ENCODE results near the gene ABI3BP.

DNA sequence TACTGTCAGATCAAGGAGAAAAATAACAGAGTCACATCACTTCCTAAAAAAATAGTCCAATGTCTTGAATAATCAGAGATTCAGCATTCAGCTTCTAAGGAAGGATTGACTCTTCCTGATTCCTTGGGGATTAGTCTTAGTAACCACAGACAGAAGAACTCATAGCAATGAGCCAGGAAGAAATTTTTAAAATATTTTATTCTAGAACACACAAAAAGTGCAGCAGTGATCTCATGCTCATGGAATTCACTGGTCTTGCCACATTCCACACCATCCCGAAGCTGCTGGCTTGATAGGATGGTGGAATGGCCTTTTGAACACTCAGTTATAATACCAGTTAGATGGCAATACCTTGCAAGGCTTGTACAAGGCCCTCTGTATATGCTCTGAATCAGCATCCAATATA, 43.0 kb upstream of the ABI3BP start:
- TF ChIP-seq POLR2A (IDR thresholded peaks at IDR 0.05; ENCODE audit: extremely low read depth, insufficient read length) (no peak), CTCF (IDR thresholded peaks at IDR 0.05; ENCODE audit: low read depth, low read length) (no peak), MAX (IDR thresholded peaks at IDR 0.05; ENCODE audit: low read depth, low read length) (no peak), MYC (IDR thresholded peaks at IDR 0.05; ENCODE audit: low read depth, low read length) (no peak)

Measured in NB4 (cell line).